CD14-positive monocyte (primary cell): ENCODE measurements around the gene PLPPR4. TPM values are rescaled to one million over a fixed set of nuclear protein-coding genes. Genes with fewer than 3 reads are reported as not detected.

Experiments used
- DNase-seq, 3 donors: peaks; one replicate each; pipeline ENCODE4 v3.0.0-alpha.2; 2011 to 2022
- H2AFZ ChIP-seq: 2 replicates; pipeline ENCODE4 v1.6.0; 2012; ENCODE audit warnings: mild to moderate bottlenecking, low read depth, low read length, inconsistent platforms; ENCODE audit not compliant: insufficient read depth, poor library complexity, severe bottlenecking
- H3K27ac ChIP-seq, 2 donors: 1 replicate in 1 of 2; 2 replicates in 1 of 2; pipeline ENCODE4 v1.5.1; 2012 to 2013; ENCODE audit warnings: low read length in 2 of 2, control low read depth in 1 of 2, inconsistent platforms in 1 of 2, low read depth in 1 of 2, mild to moderate bottlenecking in 1 of 2
- H3K27me3 ChIP-seq, 2 donors: one replicate each; pipeline versions ENCODE4 v1.6.0 to v1.6.1; 2011 to 2013; ENCODE audit warnings: low read length in 2 of 2; ENCODE audit not compliant: control insufficient read depth in 2 of 2, insufficient read depth in 2 of 2
- H3K36me3 ChIP-seq, 2 donors: replicated peaks in 1 of 2; 1 replicate in 1 of 2; 2 replicates in 1 of 2; pipeline versions ENCODE4 v1.5.1 to v1.6.1; 2012 to 2013; ENCODE audit warnings: low read length in 2 of 2, control low read depth in 1 of 2, inconsistent platforms in 1 of 2, mild to moderate bottlenecking in 1 of 2; ENCODE audit not compliant: insufficient read depth in 2 of 2, control insufficient read depth in 1 of 2
- H3K4me1 ChIP-seq, 2 donors: 1 replicate in 1 of 2; 2 replicates in 1 of 2; pipeline versions ENCODE4 v1.5.1 to v1.6.1; 2012 to 2013; ENCODE audit warnings: low read length in 2 of 2, control low read depth in 1 of 2, inconsistent platforms in 1 of 2, mild to moderate bottlenecking in 1 of 2, moderate library complexity in 1 of 2; ENCODE audit not compliant: insufficient read depth in 2 of 2, control insufficient read depth in 1 of 2
- H3K4me2 ChIP-seq: replicated peaks from 2 replicates; pipeline ENCODE3; 2012; ENCODE audit warnings: low read length, moderate library complexity, mild to moderate bottlenecking; ENCODE audit not compliant: poor library complexity, severe bottlenecking; ENCODE audit errors: extremely low read depth
- H3K4me3 ChIP-seq, 3 experiments: fragments of 200-600 bp in 1 of 3; sonication (generic) in 1 of 3; replicated peaks in 1 of 3; 1 replicate in 2 of 3; 2 replicates in 1 of 3; pipeline ENCODE4 v1.5.1; 2011 to 2013; ENCODE audit warnings: low read length in 3 of 3, mild to moderate bottlenecking in 3 of 3, control low read depth in 2 of 3, low read depth in 2 of 3, inconsistent platforms in 1 of 3, moderate library complexity in 1 of 3
- H3K79me2 ChIP-seq: 2 replicates; pipeline ENCODE4 v1.6.0; 2012; ENCODE audit warnings: mild to moderate bottlenecking, control low read depth, inconsistent platforms, low read length, moderate library complexity; ENCODE audit not compliant: insufficient read depth
- H3K9ac ChIP-seq: 2 replicates; pipeline ENCODE4 v1.6.0; 2017; ENCODE audit warnings: low read length, mild to moderate bottlenecking; ENCODE audit not compliant: insufficient read depth, poor library complexity, severe bottlenecking
- H3K9me3 ChIP-seq, 2 donors: replicated peaks in 1 of 2; 1 replicate in 1 of 2; 2 replicates in 1 of 2; pipeline versions ENCODE4 v1.5.1 to v1.6.1; 2012 to 2013; ENCODE audit warnings: low read length in 2 of 2, control low read depth in 1 of 2; ENCODE audit not compliant: control insufficient read depth in 1 of 2, insufficient read depth in 1 of 2
- H4K20me1 ChIP-seq: 2 replicates; pipeline ENCODE4 v1.6.0; 2012; ENCODE audit warnings: mild to moderate bottlenecking, low read length, control low read depth, moderate library complexity; ENCODE audit not compliant: insufficient read depth
- H3K27ac Mint-ChIP-seq, 7 donors: one replicate each; pipeline ENCODE4 v1.8.0; 2020; ENCODE audit warnings: mild to moderate bottlenecking in 7 of 7, mixed read lengths in 7 of 7, moderate library complexity in 6 of 7, inconsistent platforms in 2 of 7
- H3K27me3 Mint-ChIP-seq, 3 donors: one replicate each; pipeline ENCODE4 v1.8.0; 2021 to 2022; ENCODE audit warnings: low read depth in 3 of 3, mild to moderate bottlenecking in 3 of 3, mixed read lengths in 3 of 3, moderate library complexity in 3 of 3, inconsistent platforms in 1 of 3
- H3K36me3 Mint-ChIP-seq, 2 donors: one replicate each; pipeline ENCODE4 v1.8.0; 2020; ENCODE audit warnings: mixed read lengths in 2 of 2, inconsistent platforms in 1 of 2, mild to moderate bottlenecking in 1 of 2
- H3K4me1 Mint-ChIP-seq: one replicate; pipeline ENCODE4 v1.8.0; 2020; ENCODE audit warnings: mild to moderate bottlenecking, mixed read lengths
- H3K4me3 Mint-ChIP-seq, 2 donors: one replicate each; pipeline ENCODE4 v1.8.0; 2020; ENCODE audit warnings: mild to moderate bottlenecking in 2 of 2, mixed read lengths in 2 of 2, moderate library complexity in 1 of 2
- H3K9me3 Mint-ChIP-seq, 7 donors: one replicate each; pipeline ENCODE4 v1.8.0; 2020 to 2022; ENCODE audit warnings: mixed read lengths in 7 of 7, mild to moderate bottlenecking in 6 of 7, moderate library complexity in 6 of 7, inconsistent platforms in 2 of 7
- CTCF ChIP-seq: fragments of 200-600 bp; IDR thresholded peaks from one replicate; pipeline ENCODE4 v1.8.0; 2022; ENCODE audit warnings: antibody characterized with exemption, mild to moderate bottlenecking
- WGBS: methylation state at CpG from one replicate; pipeline ENCODE4 v1.1.5; 2013; ENCODE audit warnings: missing lambda C conversion rate; ENCODE audit not compliant: insufficient coverage; 5-methylcytosine and 5-hydroxymethylcytosine counted together
- intact Hi-C, 2 donors: fragments of 100-400 bp; cut with micrococcal nuclease; formaldehyde crosslinking; loops; one replicate each; pipeline versions ENCODE4 v1.15.0 to v1.15.1; 2023
- polyA plus RNA-seq, 3 donors: library from polyadenylated mRNA; depleted of rRNA in 1 of 3; unstranded in 2 of 3; stranded (reverse) in 1 of 3; fragments of 300-500 nt in 2 of 3; fragments of >200 nt in 1 of 3; fragmentation: Illumina TruSeq in 2 of 3; gene quantifications; 1 replicate in 2 of 3; 2 replicates in 1 of 3; pipeline ENCODE4 v1.2.3, GENCODE V29; 2012 to 2021

The PLPPR4 gene
- polyA plus RNA-seq, 3 donors, result not detected

GRCh38 chr1:99331083-99331482 is 66.8 kb downstream of the PLPPR4 start:
- no peak overlapping the region for H3K4me3 ChIP-seq
- no peak overlapping the region for H2AFZ ChIP-seq
- H3K9me3 ChIP-seq, result no peaks in the 10 kb centered on the region
- H3K79me2 ChIP-seq, result no peaks in the 10 kb centered on the region
- no peaks in the 10 kb centered on the region for H3K27me3 ChIP-seq
- Mint-ChIP-seq H3K36me3 (no peaks in the 10 kb centered on the region), H3K9me3 (peaks cover 0 to 3% (median 0%) of the 10 kb centered on the region in 7 donors), H3K4me3 (no peak overlapping the region), H3K27me3 (peaks cover 1 to 3% (median 2%) of the 10 kb centered on the region in 3 donors), H3K27ac (no peak overlapping the region), H3K4me1 (no peaks in the 10 kb centered on the region)
- intact Hi-C loops, result no loop called here
- no peak for TF ChIP-seq CTCF
- H3K9ac ChIP-seq, result no peak overlapping the region
- no peak overlapping the region for H3K27ac ChIP-seq
- no peaks in the 10 kb centered on the region for H3K36me3 ChIP-seq
- no peaks in the 10 kb centered on the region for H3K4me1 ChIP-seq
- no CpG with 5 or more reads among the region's 3 CpGs for WGBS
- DNase-seq, result no peak
- no peaks in the 10 kb centered on the region for H4K20me1 ChIP-seq
- H3K4me2 ChIP-seq, result no peak overlapping the region

- H3K79me2 ChIP-seq, result no peaks in the 10 kb centered on the region
- no peak overlapping the region for H3K27ac Mint-ChIP-seq
- no peaks in the 10 kb centered on the region for H3K36me3 ChIP-seq
- H3K36me3 Mint-ChIP-seq, result no peaks in the 10 kb centered on the region
- no peak overlapping the region for H3K9ac ChIP-seq
- peaks cover 0 to 3% (median 0%) of the 10 kb centered on the region in 7 donors for H3K9me3 Mint-ChIP-seq
- no peak overlapping the region for H3K4me3 ChIP-seq
- H3K4me2 ChIP-seq, result no peak overlapping the region
- TF ChIP-seq CTCF, result no peak
- no peaks in the 10 kb centered on the region for H4K20me1 ChIP-seq
- no peaks in the 10 kb centered on the region for H3K4me1 Mint-ChIP-seq
- H3K4me3 Mint-ChIP-seq, result no peak overlapping the region
- no peak for DNase-seq
- no peaks in the 10 kb centered on the region for H3K9me3 ChIP-seq
- intact Hi-C loops, result no loop called here
- no peaks in the 10 kb centered on the region for H3K4me1 ChIP-seq
- H3K27me3 ChIP-seq, result no peaks in the 10 kb centered on the region
- no CpG with 5 or more reads among the region's 2 CpGs for WGBS
- H3K27ac ChIP-seq, result no peak overlapping the region
- H2AFZ ChIP-seq, result no peak overlapping the region
- peaks cover 1 to 3% (median 2%) of the 10 kb centered on the region in 3 donors for H3K27me3 Mint-ChIP-seq
These were observed 67.3 kb downstream of the PLPPR4 start for GRCh38 chr1:99331636-99332035.
